Hepatocyte (in vitro differentiated cells): Measurements from ENCODE around the gene NUP50.

Experiments
- CTCF ChIP-seq: fragments of 200-600 bp; sonication (generic); IDR thresholded peaks from 2 replicates; pipeline ENCODE4 v1.5.1; 2016; ENCODE audit warnings: antibody characterized with exemption, mild to moderate bottlenecking; ENCODE audit not compliant: poor library complexity
- EZH2phosphoT487 ChIP-seq: fragments of 200-600 bp; sonication (generic); IDR thresholded peaks from one replicate; pipeline ENCODE4 v1.6.1; 2018; ENCODE audit warnings: antibody characterized with exemption, mild to moderate bottlenecking, low read depth, moderate library complexity; ENCODE audit not compliant: unreplicated experiment, severe bottlenecking

GRCh38 chr22:45188779-45189178, 25.1 kb downstream of the NUP50 start:
- TF ChIP-seq CTCF (no peak), EZH2phosphoT487 (no peak)
